ENCODE measurements around the gene SRXN1. TPM values are rescaled to one million over a fixed set of nuclear protein-coding genes. Genes with fewer than 3 reads are reported as not detected.
"Not testable (repeated sequence)": the region's sequence is repeated elsewhere in the genome, so short reads cannot be mapped to it uniquely, and the experiment has no call there.

The SRXN1 gene
- total RNA-seq, 1 experiment from 2014 or later = 512 TPM

DNA sequence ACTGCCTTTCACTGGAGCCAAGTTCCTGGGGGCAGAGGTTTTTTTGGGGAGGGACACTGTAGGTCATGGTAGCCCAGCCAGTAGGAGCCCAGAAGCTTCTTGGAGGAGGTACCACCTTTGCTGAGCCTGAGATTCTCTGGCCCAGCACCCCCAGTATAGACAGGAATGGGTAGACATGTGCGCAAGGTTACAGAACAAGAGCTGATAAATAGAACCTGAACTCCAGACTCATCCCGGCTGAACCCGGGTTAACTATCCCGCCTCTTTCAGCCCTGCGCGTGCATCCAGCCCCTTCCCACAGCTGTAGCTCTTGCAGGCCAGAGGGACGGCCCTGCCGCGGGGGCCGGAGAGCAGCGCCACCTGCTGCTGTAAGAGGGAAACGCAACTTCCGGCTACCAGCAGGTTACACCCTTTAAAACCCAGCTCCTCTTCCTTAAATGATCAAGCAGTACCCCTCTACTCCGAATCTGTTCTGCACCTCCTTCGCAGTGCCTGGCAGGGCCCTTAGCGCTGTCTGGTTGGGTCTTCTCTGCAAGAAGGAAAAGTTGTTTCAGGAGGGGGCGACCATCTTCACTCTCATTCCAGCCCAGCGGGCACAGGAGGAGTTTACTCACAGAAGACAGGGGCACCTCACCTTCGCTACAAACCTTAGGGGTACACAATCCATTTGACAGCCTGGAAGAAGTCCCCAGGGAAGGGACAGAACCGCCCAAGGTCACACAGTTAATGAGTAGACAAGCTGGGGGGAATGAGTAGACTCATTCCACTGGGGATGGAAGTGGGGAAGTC is 7.5 kb downstream of the SRXN1 start:
- DNase-seq (ENCODE audit: low read depth) = peak; percentile 75

DNA sequence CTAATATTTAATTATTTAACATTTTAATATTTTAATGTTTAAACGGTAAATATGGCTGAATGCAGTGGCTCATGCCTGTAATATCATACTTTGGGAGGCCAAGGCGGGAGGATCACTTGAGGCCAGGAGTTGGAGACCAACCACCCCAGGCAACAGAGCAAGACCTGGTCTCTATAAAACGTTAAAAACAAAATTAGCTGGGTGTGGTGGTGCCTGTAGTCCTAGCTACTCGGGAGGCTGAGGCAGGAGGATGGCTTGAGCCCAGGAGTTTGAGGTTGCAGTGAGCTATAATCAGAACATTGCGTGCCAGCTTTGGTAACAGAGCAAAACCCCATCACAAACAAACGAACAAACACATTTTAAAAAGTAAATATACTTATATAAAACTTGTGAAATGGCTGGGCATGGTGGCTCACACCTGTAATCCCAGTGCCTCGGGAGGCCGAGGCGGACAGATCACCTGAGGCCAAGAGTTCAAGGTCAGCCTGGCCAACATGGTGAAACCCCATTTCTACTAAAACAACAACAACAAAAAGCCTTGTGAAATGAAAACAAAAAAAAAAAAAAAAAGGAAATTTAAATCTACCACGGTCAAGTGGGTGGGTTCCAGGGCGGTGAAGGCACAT is 8.2 kb downstream of the SRXN1 start:
- no peak for DNase-seq (ENCODE audit: low read depth)
- in situ Hi-C loops (cut with HindIII; ENCODE audit: low pct_unique_long_range_greater_than_20kb, low sequenced_read_pairs) = loop anchor here (10.0 kb wide), 1 partner anchor 110 kb away; no protein-coding TSS in a partner anchor

More for the DNA sequence above, 7.5 kb downstream of the SRXN1 start:
- in situ Hi-C loops (cut with HindIII; ENCODE audit: low pct_unique_long_range_greater_than_20kb, low sequenced_read_pairs) = loop anchor here (10.0 kb wide), 1 partner anchor 111 kb away; no protein-coding TSS in a partner anchor

DNA sequence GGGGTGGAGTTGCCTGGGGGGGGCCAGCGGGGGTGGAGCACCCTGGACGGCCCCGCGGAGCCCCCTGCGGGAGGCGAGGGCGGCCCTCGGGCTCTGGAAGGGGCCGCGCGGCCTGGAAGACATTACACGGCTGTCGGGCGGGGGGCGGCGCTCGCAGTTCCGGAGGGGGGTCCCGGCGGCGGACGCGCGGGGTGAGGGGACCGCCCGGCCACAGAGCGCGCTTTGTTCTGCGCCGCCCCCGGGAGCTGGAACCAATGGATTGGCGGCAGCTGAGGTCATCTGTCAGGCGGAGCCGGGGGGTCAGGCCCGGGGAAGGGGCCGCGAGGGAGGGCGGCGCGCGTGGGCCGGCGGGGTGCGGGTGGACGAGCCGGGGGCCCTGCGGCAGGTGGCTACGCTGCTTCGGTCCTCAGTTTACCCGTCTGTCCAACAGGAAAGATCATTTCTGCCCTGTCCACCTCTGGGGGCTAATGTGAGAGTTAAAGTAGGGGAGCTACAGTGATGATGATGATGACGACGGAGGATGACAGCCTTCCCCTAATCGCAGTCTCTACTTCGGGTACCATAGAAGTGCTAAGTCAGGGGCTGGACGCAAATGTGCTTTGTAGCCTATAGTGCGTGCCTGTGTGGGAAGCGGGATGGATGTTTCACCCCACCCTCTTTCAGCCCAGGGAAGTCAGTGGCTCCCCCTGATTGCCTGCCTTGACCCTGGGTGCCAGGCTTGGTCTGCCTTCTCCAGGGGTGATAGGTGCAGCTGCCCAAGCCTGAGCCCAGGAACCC is 10.4 kb downstream of the SRXN1 start:
- in situ Hi-C loops (cut with HindIII; ENCODE audit: low pct_unique_long_range_greater_than_20kb, low sequenced_read_pairs) = loop anchor here (10.0 kb wide), 1 partner anchor 108 kb away; no protein-coding TSS in a partner anchor
- DNase-seq (ENCODE audit: low read depth) = no peak

DNA sequence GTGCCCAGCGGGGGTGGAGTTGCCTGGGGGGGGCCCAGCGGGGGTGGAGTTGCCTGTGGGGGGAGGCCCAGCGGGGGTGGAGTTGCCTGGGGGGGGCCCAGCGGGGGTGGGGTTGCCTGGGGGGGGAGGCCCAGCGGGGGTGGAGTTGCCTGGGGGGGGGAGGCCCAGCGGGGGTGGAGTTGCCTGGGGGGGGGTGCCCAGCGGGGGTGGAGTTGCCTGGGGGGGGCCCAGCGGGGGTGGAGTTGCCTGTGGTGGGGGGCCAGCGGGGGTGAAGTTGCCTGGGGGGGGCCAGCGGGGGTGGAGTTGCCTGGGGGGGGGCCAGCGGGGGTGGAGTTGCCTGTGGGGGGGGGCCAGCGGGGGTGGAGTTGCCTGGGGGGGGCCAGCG is 11.0 kb downstream of the SRXN1 start:
- in situ Hi-C loops (cut with HindIII; ENCODE audit: low pct_unique_long_range_greater_than_20kb, low sequenced_read_pairs) = loop anchor here (10.0 kb wide), 1 partner anchor 107 kb away; no protein-coding TSS in a partner anchor
- DNase-seq (ENCODE audit: low read depth) = not testable (repeated sequence)

DNA sequence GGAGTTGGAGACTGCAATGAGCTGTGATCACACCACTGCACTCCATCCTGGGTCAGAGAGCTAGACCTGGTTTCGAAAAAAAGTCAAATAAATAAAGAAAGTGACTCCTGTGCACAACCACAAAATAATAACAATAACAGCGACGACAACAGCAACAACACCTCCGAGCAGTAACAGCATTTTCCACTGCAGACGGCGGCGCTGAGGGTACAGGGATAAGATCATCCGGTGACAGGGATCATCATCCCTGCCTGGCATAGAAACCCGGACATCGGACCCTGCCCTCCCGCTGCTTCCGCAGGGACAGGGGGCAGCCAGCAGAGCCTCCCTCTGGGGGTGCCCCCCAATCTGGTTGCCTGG is 11.5 kb downstream of the SRXN1 start:
- DNase-seq (ENCODE audit: low read depth) = peak; percentile 33
- in situ Hi-C loops (cut with HindIII; ENCODE audit: low pct_unique_long_range_greater_than_20kb, low sequenced_read_pairs) = loop anchor here (10.0 kb wide), 1 partner anchor 107 kb away; no protein-coding TSS in a partner anchor

DNA sequence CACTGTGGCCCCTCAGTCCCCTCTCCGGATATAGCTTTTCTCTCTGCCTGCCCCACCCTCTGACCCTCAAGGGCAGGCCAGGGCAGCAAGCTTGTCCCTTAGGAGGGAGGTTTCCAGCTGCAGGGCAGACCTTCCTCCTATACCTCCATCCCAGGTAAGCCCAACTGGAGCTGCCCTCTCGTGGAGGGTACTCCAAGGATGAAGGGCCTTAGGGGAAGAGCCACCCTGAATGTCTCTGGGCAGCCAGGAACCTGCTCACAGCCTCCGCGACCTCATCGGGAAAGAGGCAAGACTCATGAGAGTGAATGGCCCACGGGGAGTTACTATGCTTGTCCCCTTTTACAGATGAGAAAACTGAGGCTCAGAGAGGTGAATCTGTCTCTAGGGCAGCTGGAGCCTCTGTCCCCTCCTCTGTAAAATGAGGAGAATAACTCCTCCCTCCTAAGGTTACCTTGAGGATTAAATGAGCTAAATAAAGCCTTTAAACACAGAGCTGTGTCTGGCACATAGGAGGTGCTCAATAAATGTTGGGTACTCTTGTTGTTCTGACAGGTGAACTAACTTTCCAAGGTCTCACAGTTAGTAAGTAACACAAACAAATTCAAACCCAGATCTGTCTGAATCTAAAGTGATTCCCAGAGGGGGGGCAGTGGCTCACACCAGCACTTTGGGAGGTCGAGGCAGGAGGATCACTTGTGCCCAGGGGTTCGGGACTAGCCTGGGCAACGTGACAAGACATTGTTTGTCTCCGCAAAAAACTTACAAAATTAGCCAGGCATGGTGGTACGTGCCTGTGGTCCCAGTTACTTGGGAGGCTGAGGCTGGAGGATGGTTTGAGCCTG is 12.1 kb downstream of the SRXN1 start:
- in situ Hi-C loops (cut with HindIII; ENCODE audit: low pct_unique_long_range_greater_than_20kb, low sequenced_read_pairs) = loop anchor here (10.0 kb wide), 1 partner anchor 106 kb away; no protein-coding TSS in a partner anchor
- no peak for DNase-seq (ENCODE audit: low read depth)

DNA sequence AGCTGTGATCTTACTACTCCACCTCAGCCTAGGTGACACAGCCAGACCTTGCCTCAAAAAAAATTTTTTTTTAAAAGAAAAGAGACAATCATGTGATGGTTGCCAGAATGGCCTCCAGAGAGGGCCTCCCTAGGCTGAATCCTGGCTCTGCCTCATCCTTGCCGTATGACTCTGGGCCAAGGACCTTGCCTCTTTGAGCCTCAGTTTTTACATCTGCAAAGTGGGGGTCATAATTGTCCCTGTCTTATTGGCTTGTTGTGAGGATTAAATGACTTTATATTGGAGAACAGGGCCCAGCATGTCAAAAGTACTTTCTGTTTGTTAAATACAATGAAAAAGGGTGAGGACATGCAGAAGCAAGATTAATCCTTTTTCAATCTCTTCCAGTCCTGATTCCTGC is 14.4 kb downstream of the SRXN1 start:
- DNase-seq (ENCODE audit: low read depth) = no peak
- in situ Hi-C loops (cut with HindIII; ENCODE audit: low pct_unique_long_range_greater_than_20kb, low sequenced_read_pairs) = no loop called here

DNA sequence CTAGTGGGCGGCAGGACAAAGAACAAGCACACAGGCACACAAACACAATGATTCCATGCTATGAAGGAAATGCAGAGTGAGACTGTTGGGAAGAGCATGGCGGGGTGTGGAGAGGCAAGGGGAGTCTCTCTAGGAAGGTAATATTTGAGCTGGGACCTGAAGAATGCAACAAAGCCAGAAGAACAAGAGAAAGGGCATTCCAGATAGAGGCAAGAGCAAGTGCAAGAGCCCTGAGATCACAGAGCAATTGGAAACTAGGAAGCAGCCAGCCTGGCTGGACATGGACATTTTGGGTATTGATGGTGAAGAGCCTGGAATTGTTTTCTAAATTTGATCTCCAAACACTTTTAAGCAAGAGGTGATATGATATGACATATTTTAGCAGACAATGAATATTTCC is 15.4 kb downstream of the SRXN1 start:
- in situ Hi-C loops (cut with HindIII; ENCODE audit: low pct_unique_long_range_greater_than_20kb, low sequenced_read_pairs) = no loop called here

DNA sequence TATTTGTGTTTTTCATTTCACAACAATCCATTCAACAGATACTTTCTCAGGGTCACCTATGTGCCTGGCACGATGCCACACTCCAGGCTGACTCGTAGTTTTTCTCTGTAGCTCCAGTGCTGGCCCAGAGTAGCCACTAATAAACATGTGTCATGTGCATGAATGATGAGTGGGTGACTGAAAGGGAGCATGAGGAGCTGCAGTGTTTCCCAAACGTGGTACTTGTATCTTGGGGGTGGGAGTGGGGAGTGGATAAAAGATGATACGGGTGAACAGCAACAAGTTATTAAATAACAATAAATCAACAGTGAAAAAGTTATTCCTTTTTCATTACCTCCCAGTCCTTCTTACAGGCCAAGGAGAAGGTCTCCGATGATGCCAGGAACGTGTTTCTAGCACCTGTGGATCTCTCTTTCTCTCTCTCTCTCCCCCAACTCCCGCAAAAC is 17.1 kb downstream of the SRXN1 start:
- peak; percentile 37 for DNase-seq (ENCODE audit: low read depth)
- in situ Hi-C loops (cut with HindIII; ENCODE audit: low pct_unique_long_range_greater_than_20kb, low sequenced_read_pairs) = no loop called here

More for the DNA sequence above, 15.4 kb downstream of the SRXN1 start:
- DNase-seq (ENCODE audit: low read depth) = no peak

DNA sequence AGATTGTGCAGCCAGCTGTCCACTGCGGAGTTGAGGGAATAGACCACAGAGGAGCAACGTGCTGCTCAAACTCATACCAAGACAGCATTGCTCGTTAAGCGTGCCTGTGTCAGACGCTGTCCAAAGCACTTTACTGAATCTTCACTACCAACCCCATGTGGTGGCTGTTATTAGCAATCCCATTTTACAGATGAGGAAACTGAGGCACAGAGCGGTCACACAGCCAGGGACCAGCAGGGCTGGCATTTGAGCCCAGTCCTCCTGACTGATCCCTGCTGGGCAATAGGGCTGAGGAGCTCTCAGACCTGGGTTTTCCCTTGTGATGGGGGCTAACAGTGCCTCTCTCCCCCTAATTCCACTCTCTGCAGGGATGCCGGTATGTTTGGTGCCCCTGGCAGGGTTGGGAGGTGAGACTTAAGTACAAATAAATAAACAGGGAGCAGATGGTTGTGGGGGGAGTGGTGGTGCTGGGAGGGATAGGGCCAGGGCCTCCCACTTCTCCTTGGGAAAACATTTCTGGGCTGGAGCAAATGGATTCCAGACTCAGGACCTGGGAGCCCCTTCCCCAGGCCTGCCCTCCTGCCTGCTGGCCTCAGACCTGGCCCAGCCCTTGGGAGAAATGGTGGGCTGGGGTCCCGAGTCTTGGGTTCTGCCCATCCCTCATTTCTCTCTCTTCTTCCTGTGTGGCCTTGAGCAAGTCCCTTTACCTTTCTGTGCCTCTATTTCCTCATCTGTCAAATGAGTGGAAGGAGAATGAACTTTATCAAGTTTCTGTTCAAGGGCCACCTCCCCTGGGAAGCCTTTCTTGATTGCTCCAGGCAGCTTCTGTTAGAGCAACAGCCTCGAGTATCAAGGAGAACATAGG is 17.7 kb downstream of the SRXN1 start:
- in situ Hi-C loops (cut with HindIII; ENCODE audit: low pct_unique_long_range_greater_than_20kb, low sequenced_read_pairs) = no loop called here
- DNase-seq (ENCODE audit: low read depth) = no peak

DNA sequence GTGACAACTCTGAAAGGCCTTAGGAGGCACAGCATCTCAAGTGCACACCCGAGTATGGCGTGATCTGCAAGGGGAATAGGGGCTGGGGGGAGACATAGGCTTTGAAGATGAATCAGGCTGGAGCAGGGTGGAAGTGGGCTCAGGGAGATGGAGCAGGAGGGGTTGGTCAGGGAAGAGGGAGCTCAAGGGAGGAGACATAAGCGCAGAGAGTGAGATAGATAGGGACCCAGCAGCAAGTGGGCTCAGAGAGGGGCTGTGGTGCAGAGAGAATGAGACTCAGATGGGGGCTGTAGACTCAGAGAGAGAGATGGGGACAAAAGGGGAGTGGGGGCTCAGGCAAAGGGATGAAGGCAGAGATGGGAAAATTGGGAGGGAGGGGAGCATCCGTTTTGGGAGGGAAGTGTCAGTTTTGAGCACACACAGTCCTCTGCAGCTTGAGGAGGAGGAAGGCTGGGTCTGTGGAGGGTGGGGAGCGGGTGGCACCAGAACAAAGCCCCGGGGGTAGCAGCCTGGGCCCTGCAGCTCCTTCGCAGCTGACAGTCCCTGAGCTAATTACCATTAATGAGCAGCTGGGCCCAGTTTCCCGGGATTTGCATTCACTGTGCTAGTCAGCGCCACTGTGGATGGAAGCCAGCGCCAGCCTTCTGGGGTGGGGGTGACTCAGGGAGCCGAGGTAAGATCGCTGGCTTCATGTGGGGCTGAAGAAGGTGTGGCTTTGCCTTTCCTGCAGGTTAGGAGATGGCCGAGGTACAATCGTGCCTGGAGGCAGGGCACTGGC is 18.7 kb downstream of the SRXN1 start:
- in situ Hi-C loops (cut with HindIII; ENCODE audit: low pct_unique_long_range_greater_than_20kb, low sequenced_read_pairs) = no loop called here
- DNase-seq (ENCODE audit: low read depth) = no peak

DNA sequence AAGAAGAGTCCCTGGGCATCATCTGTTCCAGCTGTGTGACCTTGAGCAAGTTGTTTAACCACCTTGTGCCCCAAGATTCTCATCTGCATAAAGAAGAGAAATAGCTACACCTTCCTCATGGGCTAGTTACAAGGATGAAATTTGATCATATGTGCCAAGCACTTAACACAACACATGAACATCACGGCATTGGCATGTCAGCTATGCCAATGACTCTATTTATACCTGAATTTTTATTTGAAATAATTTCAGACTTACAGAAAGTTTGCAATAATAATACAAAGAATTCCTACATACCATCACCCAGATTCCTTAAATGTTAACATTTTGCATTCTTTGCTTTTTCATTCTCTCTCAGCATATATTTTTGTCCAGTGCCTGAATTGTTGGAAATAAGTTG is 21.9 kb downstream of the SRXN1 start:
- in situ Hi-C loops (cut with HindIII; ENCODE audit: low pct_unique_long_range_greater_than_20kb, low sequenced_read_pairs) = no loop called here
- DNase-seq (ENCODE audit: low read depth) = no peak

DNA sequence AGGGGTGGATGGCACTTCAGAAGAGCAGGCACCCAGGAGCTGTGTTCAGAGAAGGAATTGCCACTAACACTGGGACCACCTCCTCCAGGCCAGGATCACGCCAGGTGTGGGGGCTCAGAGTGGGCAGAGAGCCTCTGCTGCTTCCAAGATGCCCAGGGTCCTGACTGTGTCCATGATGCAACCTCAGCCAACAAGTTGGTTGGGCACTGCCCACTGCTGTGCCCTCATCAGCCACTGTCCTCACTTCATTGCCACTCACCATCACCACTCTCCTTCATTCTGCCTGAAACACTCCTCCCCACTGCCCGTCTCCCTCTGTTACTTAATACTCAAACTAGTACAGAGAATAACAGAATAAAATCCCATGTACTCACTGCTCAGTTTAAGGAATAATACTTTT is 26.4 kb downstream of the SRXN1 start:
- in situ Hi-C loops (cut with HindIII; ENCODE audit: low pct_unique_long_range_greater_than_20kb, low sequenced_read_pairs) = no loop called here
- DNase-seq (ENCODE audit: low read depth) = no peak

DNA sequence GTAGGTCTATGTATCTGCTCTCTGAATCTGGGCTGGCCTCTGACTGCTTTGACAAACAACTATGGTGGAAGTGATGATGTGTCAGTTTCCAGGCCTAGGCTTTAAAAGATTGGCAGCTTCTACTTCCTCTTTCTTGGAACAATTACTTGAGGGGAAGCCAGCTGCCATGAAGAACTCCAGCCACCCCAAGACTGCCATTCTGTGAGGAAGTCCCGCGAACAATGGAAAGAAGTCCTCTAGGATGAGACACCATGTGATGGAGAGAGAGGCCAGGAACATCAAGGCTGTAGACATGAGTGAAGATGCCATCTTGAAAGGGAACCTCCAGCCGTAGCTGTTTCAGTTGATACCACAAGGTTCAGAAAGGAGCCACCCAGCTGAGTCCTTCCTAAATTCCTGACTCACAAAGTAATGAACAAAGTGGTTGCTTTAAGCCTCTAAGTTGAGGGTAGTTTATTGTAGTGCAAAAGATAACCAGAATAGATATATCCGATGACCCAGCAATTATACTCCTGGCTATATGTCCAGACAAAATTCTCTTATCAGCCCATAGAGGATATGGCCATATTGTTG is 27.6 kb downstream of the SRXN1 start:
- no peak for DNase-seq (ENCODE audit: low read depth)
- in situ Hi-C loops (cut with HindIII; ENCODE audit: low pct_unique_long_range_greater_than_20kb, low sequenced_read_pairs) = no loop called here

DNA sequence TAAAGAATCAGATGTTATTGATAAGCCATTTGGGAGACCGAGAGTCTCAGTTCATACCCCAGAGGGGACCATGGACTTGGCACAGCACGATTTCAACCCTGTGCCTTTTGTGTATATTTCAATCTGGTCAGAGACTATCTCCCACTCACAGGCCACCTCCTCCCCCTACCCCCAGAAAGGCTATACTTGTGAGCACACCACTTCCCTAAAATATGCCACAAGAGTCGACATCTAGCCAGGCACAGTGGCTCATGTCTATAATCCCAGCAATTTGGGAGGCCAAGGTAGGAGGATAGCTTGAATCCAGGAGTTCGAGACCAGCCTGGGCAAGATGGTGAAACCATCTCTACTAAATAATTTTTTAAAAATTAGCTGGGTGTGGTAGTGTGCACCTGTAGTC is 29.3 kb downstream of the SRXN1 start:
- in situ Hi-C loops (cut with HindIII; ENCODE audit: low pct_unique_long_range_greater_than_20kb, low sequenced_read_pairs) = no loop called here
- DNase-seq (ENCODE audit: low read depth) = no peak

DNA sequence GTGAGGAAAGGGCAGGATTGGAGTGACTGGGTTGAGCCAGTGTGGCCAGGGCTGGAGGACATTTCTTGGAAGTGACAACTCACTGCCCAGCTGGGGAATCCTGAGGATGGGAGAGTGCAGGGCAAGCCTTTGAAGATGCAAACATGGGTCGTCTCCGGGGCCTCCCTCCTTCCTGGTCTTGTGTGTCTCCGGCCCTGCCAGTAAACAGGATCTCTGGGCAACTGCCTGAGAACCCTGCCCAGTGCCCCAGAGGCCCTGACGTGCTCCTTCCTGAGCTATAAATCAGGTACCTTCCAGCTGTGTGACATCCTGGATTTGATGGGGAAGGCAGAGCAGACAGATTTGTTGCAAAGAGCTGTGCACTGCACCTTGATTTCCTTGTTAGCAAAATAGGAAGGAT is 30.0 kb downstream of the SRXN1 start:
- DNase-seq (ENCODE audit: low read depth) = no peak
- in situ Hi-C loops (cut with HindIII; ENCODE audit: low pct_unique_long_range_greater_than_20kb, low sequenced_read_pairs) = no loop called here

All from Caki2 (cell line).